ENCODE results near the gene PSD2. TPM values are rescaled to one million over a fixed set of nuclear protein-coding genes. Genes with fewer than 3 reads are reported as not detected.
A peak's percentile ranks its signal among the peaks of the same experiment; 100 is the strongest.

PSD2 gene
- total RNA-seq, 1 donor from 2014 or later, result 0.52 TPM

DNA sequence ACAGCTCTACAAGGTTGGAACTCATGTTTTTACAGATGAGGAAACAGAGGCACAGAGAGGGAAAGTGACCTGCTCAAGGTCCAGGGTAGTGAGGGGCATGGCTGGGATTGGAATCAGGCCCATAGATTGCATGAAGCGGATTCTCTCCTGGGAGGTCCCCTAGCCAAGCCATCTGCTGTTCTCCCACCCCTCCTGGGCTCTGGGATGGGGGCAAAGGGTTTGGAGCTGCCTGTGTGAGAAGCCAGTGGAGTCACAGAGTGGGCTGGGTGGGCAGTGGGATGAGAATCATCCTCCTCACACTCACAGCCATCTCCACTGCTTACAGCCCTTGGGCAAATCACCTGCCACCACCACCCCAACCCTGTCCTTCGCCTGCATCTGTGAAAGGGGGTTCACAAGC, 38.6 kb upstream of the PSD2 start:
- H3K4me1 ChIP-seq (ENCODE audit: control insufficient read depth in 3 of 3, insufficient read depth in 3 of 3, low read length in 3 of 3), result peaks cover 0 to 11% (median 6%) of the 10 kb centered on the region in 3 donors
- peaks cover 37 to 44% (median 43%) of the 10 kb centered on the region in 3 donors for H3K27me3 ChIP-seq (ENCODE audit: control insufficient read depth in 3 of 3, insufficient read depth in 3 of 3, low read length in 3 of 3)
- no peaks in the 10 kb centered on the region for H3K9me3 ChIP-seq (ENCODE audit: control insufficient read depth in 3 of 3, low read length in 3 of 3)
- H3K4me3 ChIP-seq (ENCODE audit: low read length in 3 of 3), result no peak overlapping the region
- no peak overlapping the region for H3K9ac ChIP-seq (ENCODE audit: low read depth in 1 of 3, low read length in 3 of 3)
- no peak overlapping the region for H3K27ac ChIP-seq (ENCODE audit: low read depth, low read length)
- H3K36me3 ChIP-seq (ENCODE audit: control insufficient read depth in 3 of 3, insufficient read depth in 3 of 3, low read length in 3 of 3), result no peaks in the 10 kb centered on the region

GRCh38 chr5:139757727-139758509, 37.7 kb upstream of the PSD2 start:
- Histone ChIP-seq H3K36me3 (ENCODE audit: control insufficient read depth in 3 of 3, insufficient read depth in 3 of 3, low read length in 3 of 3) (no peaks in the 10 kb centered on the region), H3K4me3 (ENCODE audit: low read length in 3 of 3) (no peak overlapping the region), H3K9ac (ENCODE audit: low read depth in 1 of 3, low read length in 3 of 3) (no peak overlapping the region), H3K4me1 (ENCODE audit: control insufficient read depth in 3 of 3, insufficient read depth in 3 of 3, low read length in 3 of 3) (peaks cover 0 to 11% (median 6%) of the 10 kb centered on the region in 3 donors), H3K27ac (ENCODE audit: low read depth, low read length) (no peak overlapping the region), H3K9me3 (ENCODE audit: control insufficient read depth in 3 of 3, low read length in 3 of 3) (no peaks in the 10 kb centered on the region), H3K27me3 (ENCODE audit: control insufficient read depth in 3 of 3, insufficient read depth in 3 of 3, low read length in 3 of 3) (peaks cover 29 to 37% (median 36%) of the 10 kb centered on the region in 3 donors)

DNA sequence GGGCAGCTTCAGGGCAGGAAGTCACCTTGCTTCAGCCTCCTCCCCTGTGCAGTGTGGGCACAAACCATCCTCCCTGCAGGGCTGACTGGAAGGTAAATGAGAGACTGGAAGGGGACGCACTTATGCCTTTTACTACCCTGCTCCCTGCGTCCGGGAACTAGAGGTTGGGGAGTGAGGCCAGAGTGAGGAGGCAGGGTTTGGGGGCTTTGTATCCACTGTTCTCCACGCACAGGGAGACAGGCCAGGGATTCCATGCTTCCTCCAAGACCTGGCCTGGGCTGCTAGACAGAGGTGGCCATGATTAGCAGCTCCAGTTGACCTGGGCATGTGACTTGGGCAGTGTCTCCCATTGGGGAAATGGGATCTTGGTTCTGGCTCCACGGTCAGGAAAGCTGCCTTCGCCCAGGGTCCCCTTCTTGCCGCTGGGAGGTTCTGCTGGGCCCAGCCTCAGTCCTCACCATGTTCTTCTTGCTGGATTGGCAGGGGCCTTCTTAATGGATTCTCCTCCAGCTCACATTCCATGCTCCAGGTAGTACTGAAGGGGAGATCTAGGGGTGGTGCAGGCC, 37.0 kb upstream of the PSD2 start:
- peaks cover 0 to 11% (median 8%) of the 10 kb centered on the region in 3 donors for H3K4me1 ChIP-seq (ENCODE audit: control insufficient read depth in 3 of 3, insufficient read depth in 3 of 3, low read length in 3 of 3)
- no peak overlapping the region for H3K27ac ChIP-seq (ENCODE audit: low read depth, low read length)
- peaks cover 24 to 35% (median 31%) of the 10 kb centered on the region in 3 donors for H3K27me3 ChIP-seq (ENCODE audit: control insufficient read depth in 3 of 3, insufficient read depth in 3 of 3, low read length in 3 of 3)
- no peak overlapping the region for H3K4me3 ChIP-seq (ENCODE audit: low read length in 3 of 3)
- no peaks in the 10 kb centered on the region for H3K36me3 ChIP-seq (ENCODE audit: control insufficient read depth in 3 of 3, insufficient read depth in 3 of 3, low read length in 3 of 3)
- no peak overlapping the region for H3K9ac ChIP-seq (ENCODE audit: low read depth in 1 of 3, low read length in 3 of 3)
- no peaks in the 10 kb centered on the region for H3K9me3 ChIP-seq (ENCODE audit: control insufficient read depth in 3 of 3, low read length in 3 of 3)

DNA sequence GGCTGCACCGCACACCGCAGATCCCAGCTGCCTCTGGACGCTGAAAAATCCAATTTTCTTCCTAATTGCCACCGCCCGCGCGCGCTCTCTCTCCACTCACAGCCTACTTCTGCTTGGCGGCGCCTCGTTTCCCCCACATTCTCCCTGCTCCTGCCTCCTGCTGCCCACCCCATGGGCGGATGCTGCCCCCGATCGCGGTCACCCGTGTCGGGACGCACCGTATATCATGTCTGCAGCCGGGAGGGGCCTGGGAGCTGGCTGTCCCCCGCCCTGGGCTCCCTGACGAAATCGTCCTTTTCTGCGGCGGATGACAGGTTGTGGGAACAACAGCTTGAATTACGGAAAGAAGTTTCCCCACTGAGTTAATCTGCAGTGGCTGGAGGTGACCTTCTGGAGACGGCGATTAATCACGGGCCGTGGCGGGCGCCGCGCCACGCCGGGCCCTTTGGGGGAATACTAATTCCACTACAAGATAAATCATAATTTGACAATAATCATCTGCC, 36.3 kb upstream of the PSD2 start:
- Histone ChIP-seq H3K36me3 (ENCODE audit: control insufficient read depth in 3 of 3, insufficient read depth in 3 of 3, low read length in 3 of 3) (no peaks in the 10 kb centered on the region), H3K27ac (ENCODE audit: low read depth, low read length) (no peak overlapping the region), H3K27me3 (ENCODE audit: control insufficient read depth in 3 of 3, insufficient read depth in 3 of 3, low read length in 3 of 3) (peaks cover 28 to 41% (median 33%) of the 10 kb centered on the region in 3 donors), H3K9ac (ENCODE audit: low read depth in 1 of 3, low read length in 3 of 3) (no peak overlapping the region), H3K9me3 (ENCODE audit: control insufficient read depth in 3 of 3, low read length in 3 of 3) (no peaks in the 10 kb centered on the region), H3K4me1 (ENCODE audit: control insufficient read depth in 3 of 3, insufficient read depth in 3 of 3, low read length in 3 of 3) (peaks cover 0 to 12% (median 8%) of the 10 kb centered on the region in 3 donors), H3K4me3 (ENCODE audit: low read length in 3 of 3) (no peak overlapping the region)

GRCh38 chr5:139760066-139761056, 35.2 kb upstream of the PSD2 start:
- Histone ChIP-seq H3K4me3 (ENCODE audit: low read length in 3 of 3) (no peak overlapping the region), H3K36me3 (ENCODE audit: control insufficient read depth in 3 of 3, insufficient read depth in 3 of 3, low read length in 3 of 3) (no peaks in the 10 kb centered on the region), H3K9ac (ENCODE audit: low read depth in 1 of 3, low read length in 3 of 3) (no peak overlapping the region), H3K27me3 (ENCODE audit: control insufficient read depth in 3 of 3, insufficient read depth in 3 of 3, low read length in 3 of 3) (peaks cover 29 to 42% (median 33%) of the 10 kb centered on the region in 3 donors), H3K9me3 (ENCODE audit: control insufficient read depth in 3 of 3, low read length in 3 of 3) (no peaks in the 10 kb centered on the region), H3K4me1 (ENCODE audit: control insufficient read depth in 3 of 3, insufficient read depth in 3 of 3, low read length in 3 of 3) (peaks cover 0 to 13% (median 12%) of the 10 kb centered on the region in 3 donors), H3K27ac (ENCODE audit: low read depth, low read length) (no peak overlapping the region)

DNA sequence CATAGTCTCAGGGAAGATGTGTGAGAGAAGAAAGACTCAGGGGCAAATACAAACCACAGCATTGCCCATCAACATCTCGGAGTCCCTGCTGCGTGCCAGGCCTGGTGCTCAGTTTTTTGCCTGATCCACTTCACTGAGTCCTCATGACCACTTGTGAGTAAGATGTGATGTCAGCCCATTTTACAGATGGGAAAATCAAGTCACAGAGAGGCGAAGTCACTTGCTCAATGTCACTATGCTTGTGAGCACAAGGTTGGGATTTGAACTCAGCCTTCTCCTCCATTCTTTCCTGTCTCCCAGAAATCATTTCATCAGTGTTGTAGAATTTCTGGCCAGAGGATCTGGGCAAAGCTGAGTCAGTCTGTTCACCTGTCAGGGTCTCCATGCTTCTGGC, 34.6 kb upstream of the PSD2 start:
- no peaks in the 10 kb centered on the region for H3K9me3 ChIP-seq (ENCODE audit: control insufficient read depth in 3 of 3, low read length in 3 of 3)
- H3K9ac ChIP-seq (ENCODE audit: low read depth in 1 of 3, low read length in 3 of 3), result no peak overlapping the region
- no peaks in the 10 kb centered on the region for H3K36me3 ChIP-seq (ENCODE audit: control insufficient read depth in 3 of 3, insufficient read depth in 3 of 3, low read length in 3 of 3)
- H3K4me1 ChIP-seq (ENCODE audit: control insufficient read depth in 3 of 3, insufficient read depth in 3 of 3, low read length in 3 of 3), result peaks cover 0 to 17% (median 10%) of the 10 kb centered on the region in 3 donors
- H3K27me3 ChIP-seq (ENCODE audit: control insufficient read depth in 3 of 3, insufficient read depth in 3 of 3, low read length in 3 of 3), result peaks cover 25 to 35% (median 27%) of the 10 kb centered on the region in 3 donors
- no peak overlapping the region for H3K27ac ChIP-seq (ENCODE audit: low read depth, low read length)
- H3K4me3 ChIP-seq (ENCODE audit: low read length in 3 of 3), result no peak overlapping the region

GRCh38 chr5:139761501-139761900, 34.1 kb upstream of the PSD2 start:
- H3K9ac ChIP-seq (ENCODE audit: low read depth in 1 of 3, low read length in 3 of 3), result no peak overlapping the region
- peaks cover 0 to 17% (median 7%) of the 10 kb centered on the region in 3 donors for H3K4me1 ChIP-seq (ENCODE audit: control insufficient read depth in 3 of 3, insufficient read depth in 3 of 3, low read length in 3 of 3)
- H3K9me3 ChIP-seq (ENCODE audit: control insufficient read depth in 3 of 3, low read length in 3 of 3), result no peaks in the 10 kb centered on the region
- H3K4me3 ChIP-seq (ENCODE audit: low read length in 3 of 3), result no peak overlapping the region
- no peak overlapping the region for H3K27ac ChIP-seq (ENCODE audit: low read depth, low read length)
- H3K27me3 ChIP-seq (ENCODE audit: control insufficient read depth in 3 of 3, insufficient read depth in 3 of 3, low read length in 3 of 3), result peaks cover 20 to 30% (median 23%) of the 10 kb centered on the region in 3 donors
- H3K36me3 ChIP-seq (ENCODE audit: control insufficient read depth in 3 of 3, insufficient read depth in 3 of 3, low read length in 3 of 3), result no peaks in the 10 kb centered on the region

GRCh38 chr5:139762615-139763170, 32.9 kb upstream of the PSD2 start:
- H3K27me3 ChIP-seq (ENCODE audit: control insufficient read depth in 3 of 3, insufficient read depth in 3 of 3, low read length in 3 of 3), result peaks cover 18 to 23% (median 19%) of the 10 kb centered on the region in 3 donors
- H3K4me1 ChIP-seq (ENCODE audit: control insufficient read depth in 3 of 3, insufficient read depth in 3 of 3, low read length in 3 of 3), result peaks cover 0 to 17% (median 7%) of the 10 kb centered on the region in 3 donors
- no peak overlapping the region for H3K9ac ChIP-seq (ENCODE audit: low read depth in 1 of 3, low read length in 3 of 3)
- no peak overlapping the region for H3K27ac ChIP-seq (ENCODE audit: low read depth, low read length)
- no peaks in the 10 kb centered on the region for H3K9me3 ChIP-seq (ENCODE audit: control insufficient read depth in 3 of 3, low read length in 3 of 3)
- no peak overlapping the region for H3K4me3 ChIP-seq (ENCODE audit: low read length in 3 of 3)
- no peaks in the 10 kb centered on the region for H3K36me3 ChIP-seq (ENCODE audit: control insufficient read depth in 3 of 3, insufficient read depth in 3 of 3, low read length in 3 of 3)

- H3K9ac ChIP-seq (ENCODE audit: low read depth in 1 of 3, low read length in 3 of 3), result peak overlapping the region in 1 of 3 donors; percentile 3
- no peaks in the 10 kb centered on the region for H3K9me3 ChIP-seq (ENCODE audit: control insufficient read depth in 3 of 3, low read length in 3 of 3)
- H3K36me3 ChIP-seq (ENCODE audit: control insufficient read depth in 3 of 3, insufficient read depth in 3 of 3, low read length in 3 of 3), result no peaks in the 10 kb centered on the region
- H3K27me3 ChIP-seq (ENCODE audit: control insufficient read depth in 3 of 3, insufficient read depth in 3 of 3, low read length in 3 of 3), result peaks cover 18 to 23% (median 19%) of the 10 kb centered on the region in 3 donors
- H3K4me1 ChIP-seq (ENCODE audit: control insufficient read depth in 3 of 3, insufficient read depth in 3 of 3, low read length in 3 of 3), result peaks cover 0 to 17% (median 11%) of the 10 kb centered on the region in 3 donors
- no peak overlapping the region for H3K4me3 ChIP-seq (ENCODE audit: low read length in 3 of 3)
- H3K27ac ChIP-seq (ENCODE audit: low read depth, low read length), result no peak overlapping the region
These were observed 32.2 kb upstream of the PSD2 start for GRCh38 chr5:139763280-139763929.

Measured in skeletal muscle tissue (tissue), 4 donors.